HAP-1 (cell line): ENCODE measurements around the gene APCS.

ENCODE experiments used
- DNase-seq, 2 experiments: peaks; one replicate each; pipeline ENCODE4 v3.0.0-alpha.2; 2016 to 2020; ENCODE audit warnings: low spot score in 2 of 2
- H3K27me3 ChIP-seq: fragments of 250-450 bp; sonication (Bioruptor Pico); 2 replicates; pipeline ENCODE4 v1.5.1; 2020; ENCODE audit warnings: low read depth, mild to moderate bottlenecking, moderate library complexity
- H3K36me3 ChIP-seq: fragments of 250-450 bp; sonication (Bioruptor Pico); replicated peaks from 2 replicates; pipeline ENCODE4 v1.5.1; 2020; ENCODE audit warnings: mild to moderate bottlenecking
- H3K4me1 ChIP-seq: fragments of 250-450 bp; sonication (Bioruptor Pico); 2 replicates; pipeline ENCODE4 v1.5.1; 2020; ENCODE audit warnings: mild to moderate bottlenecking
- H3K4me3 ChIP-seq: fragments of 250-450 bp; sonication (Bioruptor Pico); 2 replicates; pipeline ENCODE4 v1.5.1; 2020; ENCODE audit warnings: mild to moderate bottlenecking, moderate library complexity
- H3K9me3 ChIP-seq: fragments of 250-450 bp; sonication (Bioruptor Pico); 2 replicates; pipeline ENCODE4 v1.5.1; 2020; ENCODE audit warnings: mild to moderate bottlenecking, moderate library complexity
- in situ Hi-C: fragments of 300-500 bp; cut with MboI; formaldehyde crosslinking; loops from 3 replicates; pipeline ENCODE4 v1.14.3; 2020; ENCODE audit warnings: low sequenced_read_pairs, inconsistent platforms, mixed read lengths

APCS gene, protein sequence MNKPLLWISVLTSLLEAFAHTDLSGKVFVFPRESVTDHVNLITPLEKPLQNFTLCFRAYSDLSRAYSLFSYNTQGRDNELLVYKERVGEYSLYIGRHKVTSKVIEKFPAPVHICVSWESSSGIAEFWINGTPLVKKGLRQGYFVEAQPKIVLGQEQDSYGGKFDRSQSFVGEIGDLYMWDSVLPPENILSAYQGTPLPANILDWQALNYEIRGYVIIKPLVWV

DNA sequence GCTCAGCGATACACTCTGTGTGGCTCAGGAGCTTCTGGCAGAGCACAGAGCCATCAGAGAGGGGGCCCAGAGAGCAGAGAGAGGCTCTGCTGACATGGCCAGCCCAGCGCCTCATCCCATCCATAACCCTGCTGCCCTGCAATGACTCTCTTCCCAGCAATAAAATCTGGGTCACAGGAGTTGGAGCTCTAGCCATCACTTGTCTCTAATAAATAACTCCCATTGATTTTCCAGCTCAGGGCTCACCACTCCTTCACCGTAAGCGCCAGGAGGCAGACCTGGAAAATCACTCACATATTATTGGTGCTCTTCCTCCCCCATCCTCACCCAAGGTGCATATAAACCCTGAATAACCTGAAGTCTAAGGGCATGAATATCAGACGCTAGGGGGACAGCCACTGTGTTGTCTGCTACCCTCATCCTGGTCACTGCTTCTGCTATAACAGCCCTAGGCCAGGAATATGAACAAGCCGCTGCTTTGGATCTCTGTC, at the start of gene APCS:
APCS (plus strand) TSS at position 366 of the 491 bp plus-strand sequence; CDS start at position 462, 96 bp downstream.
- no peaks in the 10 kb centered on the region for H3K4me1 ChIP-seq
- no peaks in the 10 kb centered on the region for H3K27me3 ChIP-seq
- H3K9me3 ChIP-seq = no peaks in the 10 kb centered on the region
- no peak for DNase-seq
- H3K4me3 ChIP-seq = no peak within 1 kb of the TSS
- H3K36me3 ChIP-seq = no peaks in the 10 kb centered on the region
- in situ Hi-C loops = no loop called here

- no peaks in the 10 kb centered on the region for H3K36me3 ChIP-seq
- no peaks in the 10 kb centered on the region for H3K4me1 ChIP-seq
- no peaks in the 10 kb centered on the region for H3K27me3 ChIP-seq
- no peaks in the 10 kb centered on the region for H3K9me3 ChIP-seq
- in situ Hi-C loops = no loop called here
- DNase-seq = no peak
- H3K4me3 ChIP-seq = no peak overlapping the region
These were observed 39.5 kb upstream of the APCS start for GRCh38 chr1:159548126-159548525.

- no peak overlapping the region for H3K4me3 ChIP-seq
- no peak for DNase-seq
- no peaks in the 10 kb centered on the region for H3K27me3 ChIP-seq
- in situ Hi-C loops = no loop called here
- H3K36me3 ChIP-seq = no peaks in the 10 kb centered on the region
- no peaks in the 10 kb centered on the region for H3K9me3 ChIP-seq
- H3K4me1 ChIP-seq = no peaks in the 10 kb centered on the region
These were observed 33.4 kb upstream of the APCS start for GRCh38 chr1:159554261-159554660.

GRCh38 chr1:159554696-159555095, 32.9 kb upstream of the APCS start:
- in situ Hi-C loops = no loop called here
- H3K4me1 ChIP-seq = no peaks in the 10 kb centered on the region
- H3K36me3 ChIP-seq = no peaks in the 10 kb centered on the region
- no peak overlapping the region for H3K4me3 ChIP-seq
- no peak for DNase-seq
- no peaks in the 10 kb centered on the region for H3K27me3 ChIP-seq
- H3K9me3 ChIP-seq = no peaks in the 10 kb centered on the region

GRCh38 chr1:159556931-159557369, 30.7 kb upstream of the APCS start:
- no peak overlapping the region for H3K4me3 ChIP-seq
- H3K36me3 ChIP-seq = no peaks in the 10 kb centered on the region
- no peak for DNase-seq
- H3K27me3 ChIP-seq = no peaks in the 10 kb centered on the region
- H3K4me1 ChIP-seq = no peaks in the 10 kb centered on the region
- in situ Hi-C loops = no loop called here
- H3K9me3 ChIP-seq = no peaks in the 10 kb centered on the region

DNA sequence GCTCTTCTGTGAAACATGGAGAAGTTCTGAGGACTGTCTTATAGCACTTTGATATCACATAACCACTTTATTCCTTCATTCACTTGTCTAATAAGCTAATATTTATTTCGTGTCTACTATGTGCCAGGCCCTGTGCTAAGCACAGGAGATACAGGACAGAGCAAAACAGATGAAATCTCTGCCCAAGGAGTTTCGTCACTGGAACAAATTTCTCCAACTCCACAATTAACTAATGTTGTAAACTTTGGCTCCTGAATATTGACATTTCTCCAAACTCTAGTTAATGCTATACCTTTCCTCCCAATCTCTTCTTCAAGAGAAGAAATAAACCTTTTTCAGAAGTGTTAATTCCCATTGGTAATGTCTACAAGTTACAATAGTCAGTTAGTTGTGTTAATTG, 27.0 kb upstream of the APCS start:
- H3K36me3 ChIP-seq = no peaks in the 10 kb centered on the region
- H3K4me3 ChIP-seq = no peak overlapping the region
- DNase-seq = no peak
- H3K27me3 ChIP-seq = no peaks in the 10 kb centered on the region
- no peaks in the 10 kb centered on the region for H3K4me1 ChIP-seq
- no peaks in the 10 kb centered on the region for H3K9me3 ChIP-seq
- in situ Hi-C loops = no loop called here

GRCh38 chr1:159561497-159561896, 26.1 kb upstream of the APCS start:
- in situ Hi-C loops = no loop called here
- no peaks in the 10 kb centered on the region for H3K9me3 ChIP-seq
- H3K27me3 ChIP-seq = no peaks in the 10 kb centered on the region
- DNase-seq = no peak
- no peaks in the 10 kb centered on the region for H3K36me3 ChIP-seq
- H3K4me1 ChIP-seq = no peaks in the 10 kb centered on the region
- no peak overlapping the region for H3K4me3 ChIP-seq

GRCh38 chr1:159562680-159563079, 24.9 kb upstream of the APCS start:
- no peaks in the 10 kb centered on the region for H3K36me3 ChIP-seq
- H3K27me3 ChIP-seq = no peaks in the 10 kb centered on the region
- no peak for DNase-seq
- no peaks in the 10 kb centered on the region for H3K4me1 ChIP-seq
- in situ Hi-C loops = no loop called here
- no peak overlapping the region for H3K4me3 ChIP-seq
- H3K9me3 ChIP-seq = no peaks in the 10 kb centered on the region

GRCh38 chr1:159577446-159577845, 10.2 kb upstream of the APCS start:
- H3K27me3 ChIP-seq = no peaks in the 10 kb centered on the region
- in situ Hi-C loops = no loop called here
- H3K9me3 ChIP-seq = no peaks in the 10 kb centered on the region

GRCh38 chr1:159580340-159580739, 7.3 kb upstream of the APCS start:
- Histone ChIP-seq H3K4me3 (no peak overlapping the region), H3K9me3 (no peaks in the 10 kb centered on the region), H3K27me3 (no peaks in the 10 kb centered on the region), H3K4me1 (no peaks in the 10 kb centered on the region), H3K36me3 (no peaks in the 10 kb centered on the region)
- DNase-seq = no peak
- in situ Hi-C loops = no loop called here

More at GRCh38 chr1:159577446-159577845, 10.2 kb upstream of the APCS start:
- no peaks in the 10 kb centered on the region for H3K4me1 ChIP-seq
- no peak overlapping the region for H3K4me3 ChIP-seq
- no peaks in the 10 kb centered on the region for H3K36me3 ChIP-seq
- no peak for DNase-seq

- H3K36me3 ChIP-seq = no peaks in the 10 kb centered on the region
- no peak overlapping the region for H3K4me3 ChIP-seq
- no peak for DNase-seq
- no peaks in the 10 kb centered on the region for H3K27me3 ChIP-seq
- in situ Hi-C loops = no loop called here
- H3K9me3 ChIP-seq = no peaks in the 10 kb centered on the region
- no peaks in the 10 kb centered on the region for H3K4me1 ChIP-seq
These were observed 6.2 kb upstream of the APCS start for GRCh38 chr1:159581422-159581821.

- H3K36me3 ChIP-seq = no peaks in the 10 kb centered on the region
- no peaks in the 10 kb centered on the region for H3K27me3 ChIP-seq
- H3K4me1 ChIP-seq = no peaks in the 10 kb centered on the region
- H3K9me3 ChIP-seq = no peaks in the 10 kb centered on the region
- no peak for DNase-seq
- H3K4me3 ChIP-seq = no peak overlapping the region
- in situ Hi-C loops = no loop called here
These were observed 3.1 kb upstream of the APCS start for GRCh38 chr1:159584536-159584935.

DNA sequence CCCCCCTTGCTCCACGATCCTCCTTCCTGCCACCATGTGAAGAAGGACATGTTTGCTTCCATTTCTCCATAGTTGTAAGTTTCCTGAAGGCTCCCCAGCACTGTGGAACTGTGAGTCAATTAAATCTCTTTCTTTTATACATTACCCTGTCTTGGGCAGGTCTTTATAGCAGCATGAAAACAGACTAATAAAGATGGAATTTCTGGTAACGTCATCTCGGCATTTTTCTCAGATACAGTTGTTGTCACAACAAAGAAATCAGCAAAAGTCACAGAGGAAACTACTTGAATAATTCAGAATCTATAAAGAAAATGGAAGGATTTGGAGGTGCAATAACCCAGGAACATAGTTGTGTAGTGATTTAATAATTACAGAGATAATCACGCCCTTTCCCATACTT, 4.4 kb downstream of the APCS start:
- no peak for DNase-seq
- in situ Hi-C loops = no loop called here
- Histone ChIP-seq H3K9me3 (no peaks in the 10 kb centered on the region), H3K4me1 (no peaks in the 10 kb centered on the region), H3K4me3 (no peak overlapping the region), H3K27me3 (no peaks in the 10 kb centered on the region), H3K36me3 (no peaks in the 10 kb centered on the region)

DNA sequence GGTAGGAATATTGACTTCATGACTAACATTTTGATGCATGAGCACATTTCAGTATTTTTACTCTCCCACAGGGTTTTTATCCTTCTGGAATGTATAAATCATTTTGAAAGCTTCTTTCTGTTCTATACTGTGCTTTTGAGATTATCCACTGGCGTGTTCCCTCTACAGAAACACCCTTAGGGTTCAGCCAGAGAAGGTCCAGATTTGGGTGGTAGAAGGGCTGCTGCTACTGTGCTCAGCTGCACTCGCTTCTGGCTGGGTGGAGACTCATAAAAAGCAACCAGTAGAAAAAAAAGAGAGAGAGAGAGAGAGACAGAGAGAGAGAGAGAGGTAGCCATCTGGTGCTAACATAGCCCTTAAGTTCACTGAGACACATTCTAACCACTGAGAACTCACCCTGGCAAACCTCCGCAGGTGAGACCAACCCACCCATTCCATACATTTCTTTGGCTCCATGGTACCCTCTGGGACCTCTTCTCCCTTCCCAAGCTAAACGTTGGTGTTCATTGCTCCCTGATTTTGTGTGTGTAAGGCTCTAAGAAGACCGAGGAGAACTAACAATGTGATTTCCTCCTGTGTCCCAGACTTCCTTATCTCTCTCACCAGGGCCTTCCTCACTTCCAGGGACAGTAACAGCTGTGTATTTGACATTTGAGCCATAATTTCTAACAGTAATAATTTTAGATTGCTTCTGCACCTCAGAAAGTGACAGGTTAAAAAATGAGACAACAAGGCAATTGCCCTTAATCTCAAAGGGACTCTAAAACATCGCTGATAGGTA, 7.2 kb downstream of the APCS start:
- Histone ChIP-seq H3K27me3 (no peaks in the 10 kb centered on the region), H3K9me3 (no peaks in the 10 kb centered on the region), H3K4me1 (no peaks in the 10 kb centered on the region)

More for the DNA sequence above, 7.2 kb downstream of the APCS start:
- H3K36me3 ChIP-seq = no peaks in the 10 kb centered on the region
- H3K4me3 ChIP-seq = no peak overlapping the region
- in situ Hi-C loops = no loop called here
- no peak for DNase-seq
